Measurements from ENCODE around the gene PHF21A. TPM values are rescaled to one million over a fixed set of nuclear protein-coding genes. Genes with fewer than 3 reads are reported as not detected.

PHF21A gene
- total and polyA plus RNA-seq, 4 donors: 32.1 to 52.2 (median 41.5) TPM

- 100% methylated on average over 1 of the region's 3 CpGs for WGBS (ENCODE audit: insufficient coverage)
- Histone ChIP-seq H3K27ac (ENCODE audit: low read depth, low read length) (no peak overlapping the region), H3K9me3 (ENCODE audit: control insufficient read depth, insufficient read depth, low read length) (no peaks in the 10 kb centered on the region), H3K27me3 (ENCODE audit: control insufficient read depth, insufficient read depth, low read length) (no peaks in the 10 kb centered on the region), H3K36me3 (ENCODE audit: control insufficient read depth, insufficient read depth, low read length) (no peaks in the 10 kb centered on the region), H3K4me3 (ENCODE audit: low read depth, low read length) (no peak overlapping the region), H3K4me1 (ENCODE audit: control insufficient read depth, insufficient read depth, low read length) (no peaks in the 10 kb centered on the region)
- peak in 1 of 6 donors; percentile 42 for DNase-seq (ENCODE audit: low read depth in 4 of 6, low spot score in 6 of 6)
Observed at GRCh38 chr11:46100670-46101069, 20.6 kb downstream of the PHF21A start.

- Histone ChIP-seq H3K4me1 (ENCODE audit: control insufficient read depth, insufficient read depth, low read length) (no peaks in the 10 kb centered on the region), H3K27ac (ENCODE audit: low read depth, low read length) (peak overlapping the region; percentile 49)
Observed at GRCh38 chr11:46099963-46100316, 21.3 kb downstream of the PHF21A start.

GRCh38 chr11:46090375-46090774 is 30.9 kb downstream of the PHF21A start:
- Histone ChIP-seq H3K27me3 (ENCODE audit: control insufficient read depth, insufficient read depth, low read length) (no peaks in the 10 kb centered on the region), H3K27ac (ENCODE audit: low read depth, low read length) (no peak overlapping the region), H3K36me3 (ENCODE audit: control insufficient read depth, insufficient read depth, low read length) (peaks cover 2% of the 10 kb centered on the region), H3K9me3 (ENCODE audit: control insufficient read depth, insufficient read depth, low read length) (no peaks in the 10 kb centered on the region), H3K4me1 (ENCODE audit: control insufficient read depth, insufficient read depth, low read length) (no peaks in the 10 kb centered on the region), H3K4me3 (ENCODE audit: low read depth, low read length) (no peak overlapping the region)
- WGBS (ENCODE audit: insufficient coverage): no CpG with 5 or more reads among the region's 1 CpG
- no peak for DNase-seq (ENCODE audit: low read depth in 4 of 6, low spot score in 6 of 6)

More at GRCh38 chr11:46099963-46100316, 21.3 kb downstream of the PHF21A start:
- DNase-seq (ENCODE audit: low read depth in 4 of 6, low spot score in 6 of 6): peak in 1 of 6 donors; percentile 11
- Histone ChIP-seq H3K36me3 (ENCODE audit: control insufficient read depth, insufficient read depth, low read length) (no peaks in the 10 kb centered on the region), H3K4me3 (ENCODE audit: low read depth, low read length) (no peak overlapping the region), H3K9me3 (ENCODE audit: control insufficient read depth, insufficient read depth, low read length) (no peaks in the 10 kb centered on the region), H3K27me3 (ENCODE audit: control insufficient read depth, insufficient read depth, low read length) (no peaks in the 10 kb centered on the region)
- WGBS (ENCODE audit: insufficient coverage): no CpG with 5 or more reads among the region's 1 CpG

- no peak for DNase-seq (ENCODE audit: low read depth in 4 of 6, low spot score in 6 of 6)
- H3K4me3 ChIP-seq (ENCODE audit: low read depth, low read length): no peak overlapping the region
- no CpG with 5 or more reads among the region's 3 CpGs for WGBS (ENCODE audit: insufficient coverage)
- H3K36me3 ChIP-seq (ENCODE audit: control insufficient read depth, insufficient read depth, low read length): no peaks in the 10 kb centered on the region
- H3K9me3 ChIP-seq (ENCODE audit: control insufficient read depth, insufficient read depth, low read length): no peaks in the 10 kb centered on the region
- no peak overlapping the region for H3K27ac ChIP-seq (ENCODE audit: low read depth, low read length)
- no peaks in the 10 kb centered on the region for H3K4me1 ChIP-seq (ENCODE audit: control insufficient read depth, insufficient read depth, low read length)
- H3K27me3 ChIP-seq (ENCODE audit: control insufficient read depth, insufficient read depth, low read length): no peaks in the 10 kb centered on the region
Observed at GRCh38 chr11:46079662-46080061, 41.6 kb downstream of the PHF21A start.

GRCh38 chr11:46075928-46076327 is 45.3 kb downstream of the PHF21A start:
- Histone ChIP-seq H3K36me3 (ENCODE audit: control insufficient read depth, insufficient read depth, low read length) (no peaks in the 10 kb centered on the region), H3K27ac (ENCODE audit: low read depth, low read length) (no peak overlapping the region), H3K4me1 (ENCODE audit: control insufficient read depth, insufficient read depth, low read length) (no peaks in the 10 kb centered on the region), H3K27me3 (ENCODE audit: control insufficient read depth, insufficient read depth, low read length) (no peaks in the 10 kb centered on the region), H3K4me3 (ENCODE audit: low read depth, low read length) (no peak overlapping the region), H3K9me3 (ENCODE audit: control insufficient read depth, insufficient read depth, low read length) (no peaks in the 10 kb centered on the region)
- no CpG with 5 or more reads among the region's 2 CpGs for WGBS (ENCODE audit: insufficient coverage)
- no peak for DNase-seq (ENCODE audit: low read depth in 4 of 6, low spot score in 6 of 6)

GRCh38 chr11:46075168-46075567 is 46.1 kb downstream of the PHF21A start:
- peak in 1 of 6 donors; percentile 25 for DNase-seq (ENCODE audit: low read depth in 4 of 6, low spot score in 6 of 6)
- WGBS (ENCODE audit: insufficient coverage): 73% methylated on average over 4 of the region's 5 CpGs

GRCh38 chr11:46073632-46074031 is 47.6 kb downstream of the PHF21A start:
- Histone ChIP-seq H3K27ac (ENCODE audit: low read depth, low read length) (no peak overlapping the region), H3K4me3 (ENCODE audit: low read depth, low read length) (no peak overlapping the region), H3K27me3 (ENCODE audit: control insufficient read depth, insufficient read depth, low read length) (no peaks in the 10 kb centered on the region), H3K9me3 (ENCODE audit: control insufficient read depth, insufficient read depth, low read length) (no peaks in the 10 kb centered on the region), H3K4me1 (ENCODE audit: control insufficient read depth, insufficient read depth, low read length) (no peaks in the 10 kb centered on the region), H3K36me3 (ENCODE audit: control insufficient read depth, insufficient read depth, low read length) (peaks cover 2% of the 10 kb centered on the region)
- WGBS (ENCODE audit: insufficient coverage): 100% methylated on average over 1 of the region's 1 CpG
- DNase-seq (ENCODE audit: low read depth in 4 of 6, low spot score in 6 of 6): no peak

More at GRCh38 chr11:46075168-46075567, 46.1 kb downstream of the PHF21A start:
- no peaks in the 10 kb centered on the region for H3K4me1 ChIP-seq (ENCODE audit: control insufficient read depth, insufficient read depth, low read length)
- H3K27me3 ChIP-seq (ENCODE audit: control insufficient read depth, insufficient read depth, low read length): no peaks in the 10 kb centered on the region
- H3K4me3 ChIP-seq (ENCODE audit: low read depth, low read length): no peak overlapping the region
- no peak overlapping the region for H3K27ac ChIP-seq (ENCODE audit: low read depth, low read length)
- no peaks in the 10 kb centered on the region for H3K9me3 ChIP-seq (ENCODE audit: control insufficient read depth, insufficient read depth, low read length)
- peaks cover 2% of the 10 kb centered on the region for H3K36me3 ChIP-seq (ENCODE audit: control insufficient read depth, insufficient read depth, low read length)

GRCh38 chr11:46072172-46072964 is 48.9 kb downstream of the PHF21A start:
- Histone ChIP-seq H3K4me1 (ENCODE audit: control insufficient read depth, insufficient read depth, low read length) (no peaks in the 10 kb centered on the region), H3K4me3 (ENCODE audit: low read depth, low read length) (no peak overlapping the region), H3K9me3 (ENCODE audit: control insufficient read depth, insufficient read depth, low read length) (no peaks in the 10 kb centered on the region), H3K27me3 (ENCODE audit: control insufficient read depth, insufficient read depth, low read length) (no peaks in the 10 kb centered on the region), H3K36me3 (ENCODE audit: control insufficient read depth, insufficient read depth, low read length) (peaks cover 2% of the 10 kb centered on the region), H3K27ac (ENCODE audit: low read depth, low read length) (no peak overlapping the region)
- DNase-seq (ENCODE audit: low read depth in 4 of 6, low spot score in 6 of 6): no peak
- WGBS (ENCODE audit: insufficient coverage): 50% methylated on average over 1 of the region's 4 CpGs

GRCh38 chr11:46071091-46071490 is 50.2 kb downstream of the PHF21A start:
- Histone ChIP-seq H3K9me3 (ENCODE audit: control insufficient read depth, insufficient read depth, low read length) (no peaks in the 10 kb centered on the region), H3K27ac (ENCODE audit: low read depth, low read length) (no peak overlapping the region), H3K27me3 (ENCODE audit: control insufficient read depth, insufficient read depth, low read length) (no peaks in the 10 kb centered on the region), H3K4me3 (ENCODE audit: low read depth, low read length) (no peak overlapping the region), H3K4me1 (ENCODE audit: control insufficient read depth, insufficient read depth, low read length) (no peaks in the 10 kb centered on the region), H3K36me3 (ENCODE audit: control insufficient read depth, insufficient read depth, low read length) (peaks cover 2% of the 10 kb centered on the region)
- no peak for DNase-seq (ENCODE audit: low read depth in 4 of 6, low spot score in 6 of 6)
- no CpG with 5 or more reads among the region's 1 CpG for WGBS (ENCODE audit: insufficient coverage)

- DNase-seq (ENCODE audit: low read depth in 4 of 6, low spot score in 6 of 6): no peak
- Histone ChIP-seq H3K27me3 (ENCODE audit: control insufficient read depth, insufficient read depth, low read length) (no peaks in the 10 kb centered on the region), H3K4me3 (ENCODE audit: low read depth, low read length) (no peak overlapping the region), H3K27ac (ENCODE audit: low read depth, low read length) (no peak overlapping the region), H3K4me1 (ENCODE audit: control insufficient read depth, insufficient read depth, low read length) (no peaks in the 10 kb centered on the region), H3K9me3 (ENCODE audit: control insufficient read depth, insufficient read depth, low read length) (no peaks in the 10 kb centered on the region), H3K36me3 (ENCODE audit: control insufficient read depth, insufficient read depth, low read length) (peaks cover 2% of the 10 kb centered on the region)
- WGBS (ENCODE audit: insufficient coverage): no CpG with 5 or more reads among the region's 3 CpGs
Observed at GRCh38 chr11:46069595-46069994, 51.7 kb downstream of the PHF21A start.
